Neural progenitor cell (in vitro differentiated cells): ENCODE measurements around the gene RNGTT. TPM values are rescaled to one million over a fixed set of nuclear protein-coding genes. Genes with fewer than 3 reads are reported as not detected.

ENCODE experiments used
- DNase-seq: peaks from one replicate; pipeline ENCODE4 v3.0.0-alpha.2; 2016; ENCODE audit warnings: low spot score
- H2AFZ ChIP-seq: fragments of 200-600 bp; sonication (generic); replicated peaks from 2 replicates; pipeline ENCODE4 v1.6.1; 2016; ENCODE audit warnings: antibody characterized with exemption
- H3F3A ChIP-seq: fragments of 200-600 bp; sonication (generic); 2 replicates; pipeline ENCODE4 v1.6.1; 2016; ENCODE audit warnings: antibody characterized with exemption, low read depth
- H3K27ac ChIP-seq: fragments of 200-600 bp; sonication (generic); 2 replicates; pipeline ENCODE4 v1.5.1; 2016; ENCODE audit warnings: mild to moderate bottlenecking
- H3K27me3 ChIP-seq: fragments of 200-600 bp; sonication (generic); 2 replicates; pipeline ENCODE4 v1.6.1; 2016; ENCODE audit warnings: mild to moderate bottlenecking, moderate library complexity
- H3K36me3 ChIP-seq: fragments of 200-600 bp; sonication (generic); 2 replicates; pipeline ENCODE4 v1.5.1; 2016
- H3K4me1 ChIP-seq: fragments of 200-600 bp; sonication (generic); 2 replicates; pipeline ENCODE4 v1.6.1; 2016; ENCODE audit warnings: mixed run types
- H3K4me2 ChIP-seq: fragments of 200-600 bp; sonication (generic); 2 replicates; pipeline ENCODE4 v1.6.1; 2016
- H3K4me3 ChIP-seq: fragments of 200-600 bp; sonication (generic); 2 replicates; pipeline ENCODE4 v1.5.1; 2016
- H3K79me2 ChIP-seq: fragments of 200-600 bp; sonication (generic); 2 replicates; pipeline ENCODE4 v1.6.1; 2016; ENCODE audit warnings: low read depth
- H3K9ac ChIP-seq: fragments of 200-600 bp; sonication (generic); 2 replicates; pipeline ENCODE4 v1.6.1; 2016
- H3K9me3 ChIP-seq: fragments of 200-600 bp; sonication (generic); 2 replicates; pipeline ENCODE4 v1.5.1; 2016; ENCODE audit warnings: low read depth
- H4K20me1 ChIP-seq: fragments of 200-600 bp; sonication (generic); 2 replicates; pipeline ENCODE4 v1.6.1; 2016; ENCODE audit warnings: low read depth
- H3K27ac Mint-ChIP-seq: 3 replicates; pipeline ENCODE4 v1.8.0; 2021; ENCODE audit warnings: mixed read lengths
- H3K27me3 Mint-ChIP-seq: 2 replicates; pipeline ENCODE4 v1.8.0; 2022; ENCODE audit warnings: low read depth, mild to moderate bottlenecking, inconsistent platforms, moderate library complexity, mixed read lengths; ENCODE audit not compliant: insufficient read depth
- H3K36me3 Mint-ChIP-seq: 3 replicates; pipeline ENCODE4 v1.8.0; 2021; ENCODE audit warnings: mixed read lengths
- H3K4me1 Mint-ChIP-seq: 3 replicates; pipeline ENCODE4 v1.8.0; 2021; ENCODE audit warnings: mixed read lengths
- H3K4me3 Mint-ChIP-seq: 3 replicates; pipeline ENCODE4 v1.8.0; 2021; ENCODE audit warnings: mild to moderate bottlenecking, moderate library complexity, mixed read lengths
- H3K9me3 Mint-ChIP-seq: 3 replicates; pipeline ENCODE4 v1.8.0; 2020; ENCODE audit warnings: mixed read lengths
- EZH2 ChIP-seq: fragments of 200-600 bp; sonication (generic); IDR thresholded peaks from 2 replicates; pipeline ENCODE4 v1.6.1; 2017; ENCODE audit warnings: antibody characterized with exemption, mild to moderate bottlenecking, moderate library complexity
- EZH2phosphoT487 ChIP-seq: fragments of 200-600 bp; sonication (generic); IDR thresholded peaks from 2 replicates; pipeline ENCODE4 v1.6.1; 2017; ENCODE audit warnings: antibody characterized with exemption
- total RNA-seq: library from RNA; depleted of rRNA; stranded (reverse); fragments of >200 nt; gene quantifications from 2 replicates; pipeline ENCODE4 v1.2.3, GENCODE V29; 2015; ENCODE audit warnings: low replicate concordance
- TF ChIP-seq, protein P1 (sequence below): fragments of 200-600 bp; sonication (generic); IDR thresholded peaks from 2 replicates; pipeline ENCODE4 v1.5.1; 2017; ENCODE audit warnings: antibody characterized with exemption, mild to moderate bottlenecking

RNGTT gene
- total RNA-seq, 1 donor from 2014 or later, result 71.7 TPM

- no peaks in the 10 kb centered on the region for H3F3A ChIP-seq
- H3K79me2 ChIP-seq, result no peaks in the 10 kb centered on the region
- H3K4me1 Mint-ChIP-seq, result peaks cover 6% of the 10 kb centered on the region
- H3K27ac Mint-ChIP-seq, result no peak overlapping the region
- H3K4me3 Mint-ChIP-seq, result no peak overlapping the region
- H3K9me3 ChIP-seq, result no peaks in the 10 kb centered on the region
- DNase-seq, result no peak
- no peaks in the 10 kb centered on the region for H4K20me1 ChIP-seq
- H3K27ac ChIP-seq, result no peak overlapping the region
- H3K36me3 Mint-ChIP-seq, result peaks cover 1% of the 10 kb centered on the region
- H2AFZ ChIP-seq, result no peak overlapping the region
- TF ChIP-seq, protein P1, sequence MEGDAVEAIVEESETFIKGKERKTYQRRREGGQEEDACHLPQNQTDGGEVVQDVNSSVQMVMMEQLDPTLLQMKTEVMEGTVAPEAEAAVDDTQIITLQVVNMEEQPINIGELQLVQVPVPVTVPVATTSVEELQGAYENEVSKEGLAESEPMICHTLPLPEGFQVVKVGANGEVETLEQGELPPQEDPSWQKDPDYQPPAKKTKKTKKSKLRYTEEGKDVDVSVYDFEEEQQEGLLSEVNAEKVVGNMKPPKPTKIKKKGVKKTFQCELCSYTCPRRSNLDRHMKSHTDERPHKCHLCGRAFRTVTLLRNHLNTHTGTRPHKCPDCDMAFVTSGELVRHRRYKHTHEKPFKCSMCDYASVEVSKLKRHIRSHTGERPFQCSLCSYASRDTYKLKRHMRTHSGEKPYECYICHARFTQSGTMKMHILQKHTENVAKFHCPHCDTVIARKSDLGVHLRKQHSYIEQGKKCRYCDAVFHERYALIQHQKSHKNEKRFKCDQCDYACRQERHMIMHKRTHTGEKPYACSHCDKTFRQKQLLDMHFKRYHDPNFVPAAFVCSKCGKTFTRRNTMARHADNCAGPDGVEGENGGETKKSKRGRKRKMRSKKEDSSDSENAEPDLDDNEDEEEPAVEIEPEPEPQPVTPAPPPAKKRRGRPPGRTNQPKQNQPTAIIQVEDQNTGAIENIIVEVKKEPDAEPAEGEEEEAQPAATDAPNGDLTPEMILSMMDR, result no peak
- TF ChIP-seq EZH2 (no peak), EZH2phosphoT487 (no peak)
- no peak overlapping the region for H3K4me3 ChIP-seq
- no peak overlapping the region for H3K4me2 ChIP-seq
- H3K9ac ChIP-seq, result no peak overlapping the region
- peaks cover 13% of the 10 kb centered on the region for H3K4me1 ChIP-seq
- no peaks in the 10 kb centered on the region for H3K27me3 ChIP-seq
- H3K36me3 ChIP-seq, result no peaks in the 10 kb centered on the region
- H3K27me3 Mint-ChIP-seq, result no peaks in the 10 kb centered on the region
- H3K9me3 Mint-ChIP-seq, result peaks cover 4% of the 10 kb centered on the region
These were observed 343.5 kb downstream of the RNGTT start for GRCh38 chr6:88619951-88620350.

GRCh38 chr6:88616380-88616779, 347.0 kb downstream of the RNGTT start:
- Mint-ChIP-seq H3K27me3 (no peaks in the 10 kb centered on the region), H3K36me3 (peaks cover 13% of the 10 kb centered on the region), H3K9me3 (no peaks in the 10 kb centered on the region), H3K27ac (no peak overlapping the region), H3K4me3 (no peak overlapping the region), H3K4me1 (peaks cover 18% of the 10 kb centered on the region)
- H3K4me2 ChIP-seq, result no peak overlapping the region
- no peaks in the 10 kb centered on the region for H4K20me1 ChIP-seq
- H3K27ac ChIP-seq, result no peak overlapping the region
- H3K9me3 ChIP-seq, result no peaks in the 10 kb centered on the region
- no peaks in the 10 kb centered on the region for H3K27me3 ChIP-seq
- TF ChIP-seq EZH2phosphoT487, result no peak
- TF ChIP-seq, protein P1, result no peak
- TF ChIP-seq EZH2, result no peak
- no peaks in the 10 kb centered on the region for H3K4me1 ChIP-seq
- no peaks in the 10 kb centered on the region for H3K36me3 ChIP-seq
- H3K79me2 ChIP-seq, result no peaks in the 10 kb centered on the region
- no peak overlapping the region for H2AFZ ChIP-seq
- DNase-seq, result no peak
- no peaks in the 10 kb centered on the region for H3F3A ChIP-seq
- no peak overlapping the region for H3K9ac ChIP-seq
- H3K4me3 ChIP-seq, result no peak overlapping the region

DNA sequence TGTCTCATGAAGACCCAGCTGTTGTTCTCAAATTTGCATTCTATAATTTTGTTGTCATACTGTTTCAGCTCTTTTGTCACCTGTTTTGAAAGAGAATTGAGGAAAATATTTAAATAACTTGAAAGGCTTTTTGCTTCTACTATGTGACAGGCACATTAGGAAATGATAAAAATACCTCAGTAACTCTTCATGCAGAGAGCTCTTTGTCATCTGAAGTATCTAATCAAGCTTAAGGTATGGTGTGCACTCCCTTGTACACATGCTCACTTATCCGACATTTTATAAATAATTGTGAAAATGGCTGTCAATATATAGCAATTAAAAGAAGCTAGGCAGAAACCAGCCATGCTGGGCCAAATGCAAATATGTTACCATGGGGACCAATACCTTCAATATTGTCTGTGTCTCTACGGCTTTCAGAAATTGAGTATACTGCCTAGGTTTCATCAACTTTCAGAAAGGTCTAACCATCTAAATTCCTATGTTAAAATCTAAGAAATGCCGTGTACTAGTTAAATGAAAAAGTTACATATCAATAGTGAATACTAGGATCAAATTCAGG, 349.0 kb downstream of the RNGTT start:
- Mint-ChIP-seq H3K4me3 (no peak overlapping the region), H3K27ac (no peak overlapping the region), H3K4me1 (peaks cover 19% of the 10 kb centered on the region), H3K27me3 (no peaks in the 10 kb centered on the region), H3K36me3 (peaks cover 17% of the 10 kb centered on the region), H3K9me3 (no peaks in the 10 kb centered on the region)
- H4K20me1 ChIP-seq, result no peaks in the 10 kb centered on the region
- no peak overlapping the region for H3K4me3 ChIP-seq
- H3K4me2 ChIP-seq, result no peak overlapping the region
- no peaks in the 10 kb centered on the region for H3K36me3 ChIP-seq
- H3K9me3 ChIP-seq, result no peaks in the 10 kb centered on the region
- H2AFZ ChIP-seq, result no peak overlapping the region
- no peaks in the 10 kb centered on the region for H3K4me1 ChIP-seq
- H3K9ac ChIP-seq, result no peak overlapping the region
- H3K27ac ChIP-seq, result no peak overlapping the region
- DNase-seq, result no peak
- TF ChIP-seq EZH2 (no peak), EZH2phosphoT487 (no peak)
- TF ChIP-seq, protein P1, result no peak
- H3K79me2 ChIP-seq, result no peaks in the 10 kb centered on the region
- H3F3A ChIP-seq, result no peaks in the 10 kb centered on the region
- no peaks in the 10 kb centered on the region for H3K27me3 ChIP-seq
